Activated naive CD4-positive, alpha-beta T cell treated with anti-CD3 and anti-CD28 coated beads, Interleukin-2, amount 50 U/mL, for 72 hours (primary cell): ENCODE measurements around the gene SMARCAL1. TPM values are rescaled to one million over a fixed set of nuclear protein-coding genes. Genes with fewer than 3 reads are reported as not detected.
"Not testable (repeated sequence)": the region's sequence is repeated elsewhere in the genome, so short reads cannot be mapped to it uniquely, and the experiment has no call there.

Experiments used
- ATAC-seq, 2 donors: fragments of 150-1000 bp; cut with Tn5 transposase; 2 replicates each; pipeline ENCODE4 v1.10.0; 2021; ENCODE audit warnings: mild to moderate bottlenecking in 2 of 2, moderate library complexity in 2 of 2
- DNase-seq, 2 donors: peaks; one replicate each; pipeline ENCODE4 v3.0.0; 2021 to 2022; ENCODE audit warnings: low spot score in 2 of 2
- H3K27ac Mint-ChIP-seq, 2 donors: one replicate each; pipeline ENCODE4 v1.8.0; 2022; ENCODE audit warnings: mild to moderate bottlenecking in 2 of 2, mixed read lengths in 2 of 2
- H3K36me3 Mint-ChIP-seq, 2 donors: one replicate each; pipeline ENCODE4 v1.8.0; 2022; ENCODE audit warnings: mixed read lengths in 2 of 2
- H3K9me3 Mint-ChIP-seq, 2 donors: one replicate each; pipeline ENCODE4 v1.8.0; 2022; ENCODE audit warnings: mixed read lengths in 2 of 2
- total RNA-seq, 2 donors: library from RNA; stranded (reverse); gene quantifications; one replicate each; pipeline ENCODE4 v1.2.3, GENCODE V29; 2022

Gene SMARCAL1
- total RNA-seq, 2 donors from 2014 or later = 28.3 to 29.2 TPM

GRCh38 chr2:216500572-216500971 lies 88.3 kb downstream of the SMARCAL1 start:
- ATAC-seq (no peak), DNase-seq (no peak)
- Mint-ChIP-seq H3K27ac (peak overlapping the region; percentile 98 to 99), H3K36me3 (peaks cover 61 to 69% of the 10 kb centered on the region in 2 donors), H3K9me3 (no peaks in the 10 kb centered on the region)

GRCh38 chr2:216501854-216502253 lies 89.6 kb downstream of the SMARCAL1 start:
- DNase-seq = no peak
- Mint-ChIP-seq H3K27ac (no peak overlapping the region), H3K36me3 (peaks cover 61 to 76% of the 10 kb centered on the region in 2 donors), H3K9me3 (no peaks in the 10 kb centered on the region)
- ATAC-seq = no peak

- H3K36me3 Mint-ChIP-seq = peaks cover 61 to 76% of the 10 kb centered on the region in 2 donors
- H3K9me3 Mint-ChIP-seq = no peaks in the 10 kb centered on the region
- peak overlapping the region in 1 of 2 donors; percentile 83 for H3K27ac Mint-ChIP-seq
- DNase-seq (no peak), ATAC-seq (no peak)
Measured at GRCh38 chr2:216502381-216503158, 90.3 kb downstream of the SMARCAL1 start.

GRCh38 chr2:216503159-216503629 lies 90.9 kb downstream of the SMARCAL1 start:
- DNase-seq (no peak), ATAC-seq (no peak)
- peak overlapping the region in 1 of 2 donors; percentile 83 for H3K27ac Mint-ChIP-seq
- no peaks in the 10 kb centered on the region for H3K9me3 Mint-ChIP-seq
- peaks cover 55 to 75% of the 10 kb centered on the region in 2 donors for H3K36me3 Mint-ChIP-seq

- ATAC-seq = no peak
- H3K27ac Mint-ChIP-seq = peak overlapping the region; percentile 12 to 83
Measured at GRCh38 chr2:216503697-216504375, 91.6 kb downstream of the SMARCAL1 start.

GRCh38 chr2:216504376-216504762 lies 92.1 kb downstream of the SMARCAL1 start:
- peak overlapping the region; percentile 12 to 45 for H3K27ac Mint-ChIP-seq

More at GRCh38 chr2:216503697-216504375, 91.6 kb downstream of the SMARCAL1 start:
- H3K9me3 Mint-ChIP-seq = no peaks in the 10 kb centered on the region
- H3K36me3 Mint-ChIP-seq = peaks cover 48 to 68% of the 10 kb centered on the region in 2 donors
- DNase-seq = no peak

GRCh38 chr2:216505133-216506106 lies 93.1 kb downstream of the SMARCAL1 start:
- peak overlapping the region in 1 of 2 donors; percentile 51 for H3K27ac Mint-ChIP-seq
- no peaks in the 10 kb centered on the region for H3K9me3 Mint-ChIP-seq
- peaks cover 32 to 52% of the 10 kb centered on the region in 2 donors for H3K36me3 Mint-ChIP-seq
- ATAC-seq (no peak), DNase-seq (no peak)

More at GRCh38 chr2:216504376-216504762, 92.1 kb downstream of the SMARCAL1 start:
- H3K36me3 Mint-ChIP-seq = peaks cover 43 to 63% of the 10 kb centered on the region in 2 donors
- ATAC-seq (no peak), DNase-seq (no peak)
- H3K9me3 Mint-ChIP-seq = no peaks in the 10 kb centered on the region

- peak overlapping the region in 1 of 2 donors; percentile 85 for H3K27ac Mint-ChIP-seq
- H3K36me3 Mint-ChIP-seq = peaks cover 17 to 35% of the 10 kb centered on the region in 2 donors
- no peaks in the 10 kb centered on the region for H3K9me3 Mint-ChIP-seq
- ATAC-seq (peak in 1 of 2 donors; percentile 27), DNase-seq (no peak)
Measured at GRCh38 chr2:216507220-216508160, 95.2 kb downstream of the SMARCAL1 start.

GRCh38 chr2:216508229-216508628 lies 95.9 kb downstream of the SMARCAL1 start:
- DNase-seq (no peak), ATAC-seq (no peak)
- no peak overlapping the region for H3K27ac Mint-ChIP-seq
- no peaks in the 10 kb centered on the region for H3K9me3 Mint-ChIP-seq
- peaks cover 10 to 28% of the 10 kb centered on the region in 2 donors for H3K36me3 Mint-ChIP-seq

- DNase-seq = no peak
- ATAC-seq = peak in 1 of 2 donors; percentile 39
- no peaks in the 10 kb centered on the region for H3K36me3 Mint-ChIP-seq
- H3K27ac Mint-ChIP-seq = no peak overlapping the region
- no peaks in the 10 kb centered on the region for H3K9me3 Mint-ChIP-seq
Measured at GRCh38 chr2:216516730-216517350, 104.6 kb downstream of the SMARCAL1 start.

- ATAC-seq (no peak), DNase-seq (no peak)
- Mint-ChIP-seq H3K27ac (no peak overlapping the region), H3K9me3 (no peaks in the 10 kb centered on the region), H3K36me3 (no peaks in the 10 kb centered on the region)
Measured at GRCh38 chr2:216517447-216518225, 105.4 kb downstream of the SMARCAL1 start.

GRCh38 chr2:216518566-216519119 lies 106.4 kb downstream of the SMARCAL1 start:
- not testable (repeated sequence) for DNase-seq, H3K36me3 Mint-ChIP-seq, H3K9me3 Mint-ChIP-seq, H3K27ac Mint-ChIP-seq
- ATAC-seq = peak; percentile 9 to 35

- ATAC-seq (peak; percentile 69 to 73), DNase-seq (peak in 1 of 2 donors; percentile 56)
- Mint-ChIP-seq H3K9me3 (no peaks in the 10 kb centered on the region), H3K36me3 (no peaks in the 10 kb centered on the region), H3K27ac (no peak overlapping the region)
Measured at GRCh38 chr2:216519154-216519762, 107.0 kb downstream of the SMARCAL1 start.

- Mint-ChIP-seq H3K9me3 (no peaks in the 10 kb centered on the region), H3K27ac (no peak overlapping the region), H3K36me3 (no peaks in the 10 kb centered on the region)
- DNase-seq = no peak
- ATAC-seq = no peak
Measured at GRCh38 chr2:216520112-216520511, 107.8 kb downstream of the SMARCAL1 start.
